Panc1 (cell line): Measurements from ENCODE around the gene RPL36AL. TPM values are rescaled to one million over a fixed set of nuclear protein-coding genes. Genes with fewer than 3 reads are reported as not detected.

Source experiments
- ATAC-seq: fragments of 200-7000 bp; cut with Tn5 transposase; 2 replicates; pipeline ENCODE4 v1.9.1; 2020; ENCODE audit warnings: mild to moderate bottlenecking, moderate library complexity
- Bru-seq: library from RNA; stranded (reverse); fragments of 400-500 nt; gene quantifications from one replicate; lab custom pipeline; 2021; lab: Mats Ljungman, UMichigan
- BruChase-seq, 2 experiments: library from RNA; stranded (reverse); fragments of 400-500 nt; gene quantifications; one replicate each; lab custom pipeline; 2021; lab: Mats Ljungman, UMichigan
- BruUV-seq: library from RNA; stranded (reverse); fragments of 400-500 nt; replicated peaks from 2 replicates; lab custom pipeline; 2021; lab: Mats Ljungman, UMichigan
- CTCF ChIA-PET: fragments of 300-600 bp; sonication (Branson Sonifier 250); formaldehyde crosslinking; loops from one replicate; lab custom pipeline; 2022; ENCODE audit warnings: antibody characterized with exemption; lab: Charles Lee
- POLR2A ChIA-PET: fragments of 300-600 bp; sonication (Branson Sonifier 250); formaldehyde crosslinking; loops from one replicate; lab custom pipeline; 2022; ENCODE audit warnings: antibody characterized with exemption; lab: Charles Lee
- DNase-seq: peaks from one replicate; pipeline ENCODE4 v3.0.0-alpha.2; 2010; ENCODE audit warnings: low read depth, low spot score
- H3K27ac ChIP-seq: 2 replicates; pipeline ENCODE4 v1.5.1; 2011; ENCODE audit warnings: mild to moderate bottlenecking, low read length, inconsistent platforms
- H3K27me3 ChIP-seq: fragments of 200-500 bp; sonication (Bioruptor generic); 2 replicates; pipeline ENCODE4 v1.6.0; 2014; ENCODE audit warnings: low read length, inconsistent platforms; ENCODE audit not compliant: control insufficient read depth, insufficient read depth
- H3K36me3 ChIP-seq: fragments of 200-500 bp; sonication (Bioruptor generic); 2 replicates; pipeline ENCODE4 v1.5.1; 2014; ENCODE audit warnings: inconsistent platforms, mild to moderate bottlenecking, low read length, moderate library complexity; ENCODE audit not compliant: control insufficient read depth, insufficient read depth
- H3K4me1 ChIP-seq: 2 replicates; pipeline ENCODE4 v1.5.1; 2011; ENCODE audit warnings: inconsistent platforms, mild to moderate bottlenecking, low read length, moderate library complexity; ENCODE audit not compliant: control insufficient read depth, insufficient read depth
- H3K4me3 ChIP-seq, 2 experiments: 2 replicates each; pipeline ENCODE4 v1.5.1; 2011 to 2012; ENCODE audit warnings: low read depth in 2 of 2, low read length in 2 of 2, mild to moderate bottlenecking in 2 of 2, inconsistent platforms in 1 of 2, moderate library complexity in 1 of 2
- H3K9me3 ChIP-seq: fragments of 200-500 bp; sonication (Bioruptor generic); 2 replicates; pipeline ENCODE4 v1.5.1; 2014; ENCODE audit warnings: low read depth, mild to moderate bottlenecking, inconsistent platforms, low read length, moderate library complexity; ENCODE audit not compliant: control insufficient read depth, insufficient read depth
- POLR2AphosphoS5 ChIP-seq: IDR thresholded peaks from 2 replicates; pipeline ENCODE4 v1.6.1; 2012; ENCODE audit warnings: mild to moderate bottlenecking, low read depth, low read length, moderate library complexity
- SIN3A ChIP-seq: IDR thresholded peaks from 2 replicates; pipeline ENCODE4 v1.6.1; 2012; ENCODE audit warnings: low read depth, mild to moderate bottlenecking, low read length, moderate library complexity, borderline replicate concordance; ENCODE audit not compliant: insufficient read depth
- TCF7L2 ChIP-seq: IDR thresholded peaks from 2 replicates; pipeline ENCODE4 v1.6.1; 2011; ENCODE audit warnings: mild to moderate bottlenecking, low read depth, low read length, inconsistent platforms
- in situ Hi-C: cut with HindIII; loops from 2 replicates; pipeline ENCODE4 v1.10.0; 2016; ENCODE audit warnings: low sequenced_read_pairs, low pct_unique_long_range_greater_than_20kb
- intact Hi-C: fragments of 100-400 bp; cut with micrococcal nuclease; formaldehyde crosslinking; loops from one replicate; pipeline ENCODE4 v1.10.0; 2022; ENCODE audit not compliant: unreplicated experiment
- long read RNA-seq: library from polyadenylated mRNA; unstranded; transcript quantifications from one replicate; pipeline ENCODE4 v2.0.0, GENCODE V29; 2021; ENCODE audit not compliant: unreplicated experiment
- polyA plus RNA-seq: library from polyadenylated mRNA; unstranded; fragments of >200 nt; gene quantifications from one replicate; pipeline ENCODE4 v1.2.1, GENCODE V29; 2012; ENCODE audit warnings: missing spikeins; ENCODE audit not compliant: insufficient read length
- total RNA-seq: library from RNA; stranded (reverse); gene quantifications from one replicate; pipeline ENCODE4 v1.2.1, GENCODE V29; 2021; ENCODE audit not compliant: unreplicated experiment
- TF ChIP-seq, protein P1 (sequence below), 2 experiments: IDR thresholded peaks; 2 replicates each; pipeline ENCODE4 v1.6.1; 2011 to 2012; ENCODE audit warnings: low read depth in 2 of 2, control low read depth in 1 of 2, low read length in 1 of 2, mild to moderate bottlenecking in 1 of 2, moderate library complexity in 1 of 2; ENCODE audit not compliant: insufficient read depth in 1 of 2
- TF ChIP-seq, protein P2 (sequence below): fragments of 450-650 bp; IDR thresholded peaks from 2 replicates; pipeline ENCODE4 v1.5.1; 2017; ENCODE audit warnings: mild to moderate bottlenecking

Gene RPL36AL
- total RNA-seq (136 TPM), Bru-seq, nascent RNA (percentile 99 among the genes with signal in this experiment), BruChase-seq, experiment 1, labeled RNA remaining after a 2-hour chase (percentile 99 among the genes with signal in this experiment), BruChase-seq, experiment 2, labeled RNA remaining after a 6-hour chase (percentile 99 among the genes with signal in this experiment)
- 167 TPM for polyA plus RNA-seq
- long read RNA-seq, transcript RPL36AL-201 (2 exons, 746 nt), result major isoform, 153 of 512 reads
- long read RNA-seq, partial matches to known transcripts, result 359 of 512 reads
- long read RNA-seq, other reads (novel, unspliced or antisense), result 0 of 512 reads

DNA sequence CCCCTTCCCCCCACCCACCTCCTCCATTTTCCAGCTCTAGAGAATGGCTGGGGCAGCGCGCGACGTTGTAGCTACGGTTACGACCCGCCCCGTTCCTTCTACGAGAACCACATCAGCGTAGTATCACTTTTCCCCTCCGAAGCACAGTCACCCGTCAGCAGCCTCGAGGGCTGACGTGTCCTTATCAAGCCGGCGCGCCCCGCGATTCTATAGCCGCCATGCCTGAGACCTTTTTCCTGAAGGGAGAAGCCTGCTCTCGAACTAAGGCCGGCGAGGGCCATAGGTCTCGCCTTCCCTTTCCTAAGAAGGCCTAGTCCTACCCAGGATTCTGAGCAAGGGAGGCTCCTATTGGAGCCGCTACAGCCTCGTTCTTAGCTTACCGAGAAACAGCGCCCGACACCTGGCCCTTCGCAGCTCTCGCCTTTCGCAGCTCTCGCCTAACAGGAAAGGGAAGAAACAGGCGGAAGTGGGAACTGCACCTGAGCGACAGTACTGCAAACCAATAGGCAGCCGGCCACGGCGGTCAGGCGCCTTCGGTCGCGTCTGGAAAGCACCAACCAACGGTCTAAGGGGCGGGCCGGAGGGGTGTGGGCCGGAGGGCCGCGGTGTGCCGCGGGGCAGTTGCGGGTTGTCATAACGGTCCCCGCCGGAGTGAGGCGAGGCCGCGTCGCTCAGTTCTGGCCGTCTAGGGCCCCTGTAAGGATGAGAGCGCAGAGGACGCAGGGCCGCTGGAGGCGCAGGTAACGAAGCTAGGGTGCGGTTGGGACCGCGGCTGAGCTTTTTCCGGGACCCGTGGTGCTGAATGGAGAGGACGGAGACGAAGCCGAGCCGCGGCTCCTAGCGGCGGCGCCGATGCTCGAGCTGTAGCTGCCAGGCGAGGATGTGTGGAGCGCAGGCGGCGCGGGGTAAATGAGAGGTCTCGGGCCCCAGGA lies at the start of gene RPL36AL, which contains the start of gene MGAT2:
TSS of gene RPL36AL (minus strand) at position 445 of the 932 bp plus-strand sequence. CDS start 1,522 bp downstream, outside the sequence.
TSS of gene MGAT2 (plus strand) at position 618 of the 932 bp plus-strand sequence. CDS start 470 bp downstream, outside the sequence.
- Histone ChIP-seq H3K36me3 (peaks cover 18% of the 10 kb centered on the region), H3K27me3 (no peaks in the 10 kb centered on the region), H3K4me1 (peaks cover 18% of the 10 kb centered on the region), H3K9me3 (no peaks in the 10 kb centered on the region), H3K27ac (peak within 1 kb of the TSS; percentile 97), H3K4me3 (peak within 1 kb of the TSS; percentile 92 to 95)
- ChIA-PET POLR2A (interaction anchor here (0.7 kb wide), 2 partner anchors 241 to 380 kb away, joined by 8 to 17 read pairs; no protein-coding TSS in a partner anchor), CTCF (interaction anchor here (0.7 kb wide), 2 partner anchors 34 to 275 kb away, joined by 3 to 12 read pairs; no protein-coding TSS in a partner anchor)
- TF ChIP-seq SIN3A, result peak; percentile 74; the same call in 1 of the 2 replicates
- peak; percentile 93 for TF ChIP-seq POLR2AphosphoS5
- TF ChIP-seq TCF7L2, result no peak
- TF ChIP-seq, protein P1, sequence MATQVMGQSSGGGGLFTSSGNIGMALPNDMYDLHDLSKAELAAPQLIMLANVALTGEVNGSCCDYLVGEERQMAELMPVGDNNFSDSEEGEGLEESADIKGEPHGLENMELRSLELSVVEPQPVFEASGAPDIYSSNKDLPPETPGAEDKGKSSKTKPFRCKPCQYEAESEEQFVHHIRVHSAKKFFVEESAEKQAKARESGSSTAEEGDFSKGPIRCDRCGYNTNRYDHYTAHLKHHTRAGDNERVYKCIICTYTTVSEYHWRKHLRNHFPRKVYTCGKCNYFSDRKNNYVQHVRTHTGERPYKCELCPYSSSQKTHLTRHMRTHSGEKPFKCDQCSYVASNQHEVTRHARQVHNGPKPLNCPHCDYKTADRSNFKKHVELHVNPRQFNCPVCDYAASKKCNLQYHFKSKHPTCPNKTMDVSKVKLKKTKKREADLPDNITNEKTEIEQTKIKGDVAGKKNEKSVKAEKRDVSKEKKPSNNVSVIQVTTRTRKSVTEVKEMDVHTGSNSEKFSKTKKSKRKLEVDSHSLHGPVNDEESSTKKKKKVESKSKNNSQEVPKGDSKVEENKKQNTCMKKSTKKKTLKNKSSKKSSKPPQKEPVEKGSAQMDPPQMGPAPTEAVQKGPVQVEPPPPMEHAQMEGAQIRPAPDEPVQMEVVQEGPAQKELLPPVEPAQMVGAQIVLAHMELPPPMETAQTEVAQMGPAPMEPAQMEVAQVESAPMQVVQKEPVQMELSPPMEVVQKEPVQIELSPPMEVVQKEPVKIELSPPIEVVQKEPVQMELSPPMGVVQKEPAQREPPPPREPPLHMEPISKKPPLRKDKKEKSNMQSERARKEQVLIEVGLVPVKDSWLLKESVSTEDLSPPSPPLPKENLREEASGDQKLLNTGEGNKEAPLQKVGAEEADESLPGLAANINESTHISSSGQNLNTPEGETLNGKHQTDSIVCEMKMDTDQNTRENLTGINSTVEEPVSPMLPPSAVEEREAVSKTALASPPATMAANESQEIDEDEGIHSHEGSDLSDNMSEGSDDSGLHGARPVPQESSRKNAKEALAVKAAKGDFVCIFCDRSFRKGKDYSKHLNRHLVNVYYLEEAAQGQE (IDR thresholded peaks at IDR 0.05; ENCODE audit: insufficient read depth in 1 of 2, low read depth in 2 of 2, low read length in 1 of 2), result 0 out of 4 replicates have a peak, but pooled peaks of 1 of the 2 experiments have one; percentile 14
- TF ChIP-seq, protein P2, sequence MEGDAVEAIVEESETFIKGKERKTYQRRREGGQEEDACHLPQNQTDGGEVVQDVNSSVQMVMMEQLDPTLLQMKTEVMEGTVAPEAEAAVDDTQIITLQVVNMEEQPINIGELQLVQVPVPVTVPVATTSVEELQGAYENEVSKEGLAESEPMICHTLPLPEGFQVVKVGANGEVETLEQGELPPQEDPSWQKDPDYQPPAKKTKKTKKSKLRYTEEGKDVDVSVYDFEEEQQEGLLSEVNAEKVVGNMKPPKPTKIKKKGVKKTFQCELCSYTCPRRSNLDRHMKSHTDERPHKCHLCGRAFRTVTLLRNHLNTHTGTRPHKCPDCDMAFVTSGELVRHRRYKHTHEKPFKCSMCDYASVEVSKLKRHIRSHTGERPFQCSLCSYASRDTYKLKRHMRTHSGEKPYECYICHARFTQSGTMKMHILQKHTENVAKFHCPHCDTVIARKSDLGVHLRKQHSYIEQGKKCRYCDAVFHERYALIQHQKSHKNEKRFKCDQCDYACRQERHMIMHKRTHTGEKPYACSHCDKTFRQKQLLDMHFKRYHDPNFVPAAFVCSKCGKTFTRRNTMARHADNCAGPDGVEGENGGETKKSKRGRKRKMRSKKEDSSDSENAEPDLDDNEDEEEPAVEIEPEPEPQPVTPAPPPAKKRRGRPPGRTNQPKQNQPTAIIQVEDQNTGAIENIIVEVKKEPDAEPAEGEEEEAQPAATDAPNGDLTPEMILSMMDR, result no peak; the same call in 1 of the 2 replicates
- DNase-seq (peak; percentile 91), ATAC-seq (peak; percentile 96)
- BruUV-seq, result no TSS peak
- in situ Hi-C loops, result no loop called here
- intact Hi-C loops, result no loop called here

- in situ Hi-C loops (no loop called here), intact Hi-C loops (no loop called here)
- ATAC-seq (peak; percentile 69; the same call in 1 of the 2 replicates), DNase-seq (peak; percentile 65)
- H3K27me3 ChIP-seq, result no peaks in the 10 kb centered on the region
- H3K4me3 ChIP-seq, result no peak overlapping the region
- TF ChIP-seq, protein P2, result no peak
- no peak for TF ChIP-seq POLR2AphosphoS5
- TF ChIP-seq SIN3A, result no peak
- no peak for TF ChIP-seq TCF7L2
- TF ChIP-seq, protein P1 (IDR thresholded peaks at IDR 0.05; ENCODE audit: insufficient read depth in 1 of 2, low read depth in 2 of 2, low read length in 1 of 2), result no peak
- no TSS peak for BruUV-seq
- ChIA-PET POLR2A (no interaction called here), CTCF (no interaction called here)
- no peaks in the 10 kb centered on the region for H3K9me3 ChIP-seq
- no peaks in the 10 kb centered on the region for H3K4me1 ChIP-seq
- peaks cover 2% of the 10 kb centered on the region; the same call in 1 of the 2 replicates for H3K36me3 ChIP-seq
- no peak overlapping the region for H3K27ac ChIP-seq
Observed at GRCh38 chr14:49659526-49660455, 39.4 kb upstream of the RPL36AL start.
